Right atrium auricular region (tissue), 2 donors: Measurements from ENCODE around the gene TTC7B. TPM values are rescaled to one million over a fixed set of nuclear protein-coding genes. Genes with fewer than 3 reads are reported as not detected.

Experiments used
- DNase-seq: peaks from one replicate; pipeline ENCODE4 v3.0.0-alpha.2; 2019; ENCODE audit warnings: low spot score
- H3K27ac ChIP-seq, 2 donors: fragments of 200-600 bp; sonication (generic); 1 replicate in 1 of 2; 2 replicates in 1 of 2; pipeline ENCODE4 v1.5.1; 2016 to 2019
- H3K27me3 ChIP-seq, 2 donors: fragments of 200-600 bp; sonication (generic); one replicate each; pipeline versions ENCODE4 v1.5.1 to v1.6.0; 2017 to 2019
- H3K36me3 ChIP-seq: fragments of 200-600 bp; sonication (generic); one replicate; pipeline ENCODE4 v1.5.1; 2016
- H3K4me1 ChIP-seq, 2 donors: fragments of 200-600 bp; sonication (generic); one replicate each; pipeline versions ENCODE4 v1.5.1 to v1.6.0; 2017 to 2019
- H3K4me3 ChIP-seq, 2 donors: fragments of 200-600 bp; sonication (generic); 1 replicate in 1 of 2; 2 replicates in 1 of 2; pipeline ENCODE4 v1.5.1; 2017 to 2019; ENCODE audit warnings: mild to moderate bottlenecking in 1 of 2, moderate library complexity in 1 of 2
- H3K9me3 ChIP-seq, 2 donors: fragments of 200-600 bp; sonication (generic); one replicate each; pipeline ENCODE4 v1.5.1; 2019
- CTCF ChIP-seq, 2 donors: fragments of 200-600 bp; sonication (generic); IDR thresholded peaks; one replicate each; pipeline ENCODE4 v1.5.1; 2019; ENCODE audit warnings: antibody characterized with exemption in 2 of 2
- total RNA-seq, 2 donors: library from RNA; depleted of rRNA; stranded (reverse); fragments of >200 nt; gene quantifications; one replicate each; pipeline ENCODE4 v1.1.0, GENCODE V29; 2016

TTC7B gene
- total RNA-seq, 2 donors from 2014 or later: 45.5 to 57.3 TPM

DNA sequence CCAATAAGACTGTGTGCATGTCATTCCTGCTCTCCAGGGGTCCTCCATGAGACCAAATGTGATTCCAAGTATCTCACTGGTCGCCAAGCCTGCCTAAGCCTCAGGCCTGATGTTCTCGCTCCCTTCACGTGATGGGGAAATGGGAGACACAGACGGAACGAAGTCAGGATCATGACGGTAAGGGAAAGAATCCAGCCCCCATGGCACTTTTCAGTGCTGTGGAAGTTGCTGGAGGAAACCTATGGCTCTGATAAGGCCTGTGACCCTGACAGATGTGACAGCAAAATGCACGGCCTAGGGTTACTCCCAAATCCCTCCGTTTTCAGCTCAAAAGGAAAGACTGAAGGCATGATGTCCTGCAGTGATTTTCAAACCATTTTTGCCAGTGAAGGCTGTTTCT, 234.5 kb downstream of the TTC7B start:
- H3K27me3 ChIP-seq: no peaks in the 10 kb centered on the region

DNA sequence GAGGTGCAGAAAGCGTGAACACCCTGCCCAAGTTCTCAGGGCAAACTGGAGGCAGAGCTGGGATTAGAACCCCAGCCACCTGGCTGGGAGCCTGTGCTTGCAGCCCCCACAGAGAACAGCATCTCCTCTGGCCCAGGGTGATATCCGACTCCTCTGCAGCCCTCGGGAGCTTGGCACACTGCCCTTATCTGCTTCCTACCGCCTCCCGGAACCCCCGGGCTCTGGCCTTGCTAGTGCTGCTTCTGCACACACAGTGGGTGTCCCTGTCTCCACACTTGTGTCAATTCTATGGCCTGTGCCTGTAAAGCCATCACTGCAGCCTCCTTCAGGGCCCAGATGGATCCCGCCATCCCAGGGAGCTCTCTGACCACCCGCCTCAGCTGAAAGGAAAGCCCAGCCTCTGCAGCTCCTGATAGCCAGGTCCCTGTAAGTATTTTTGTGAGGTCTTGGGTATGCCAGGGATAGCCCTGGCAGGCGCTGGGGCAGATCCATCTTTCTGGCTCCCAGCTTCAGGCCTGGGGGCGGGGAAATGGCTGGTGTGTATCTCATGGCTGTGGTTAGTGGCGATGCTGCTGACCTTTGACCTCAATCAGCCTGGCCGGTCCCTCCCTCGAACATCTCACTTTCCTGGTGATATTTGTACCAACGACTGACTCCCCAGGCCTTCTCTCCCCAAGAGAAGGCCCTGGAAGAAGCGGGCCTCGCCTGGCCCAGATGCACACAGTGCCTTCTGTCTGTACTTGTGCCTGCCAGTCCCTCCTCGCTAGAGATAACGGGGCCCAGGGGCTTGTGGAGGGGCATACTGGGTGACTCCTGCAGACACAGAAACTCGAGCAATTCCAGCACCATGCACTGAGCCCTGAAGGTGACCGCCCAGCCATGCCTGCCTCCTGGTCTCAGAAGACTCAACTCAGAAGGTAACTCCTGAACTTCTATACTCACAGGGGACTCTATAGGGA, 235.6 kb downstream of the TTC7B start:
- DNase-seq: no peak
- no peaks in the 10 kb centered on the region for H3K27me3 ChIP-seq
- no peaks in the 10 kb centered on the region for H3K9me3 ChIP-seq
- H3K4me3 ChIP-seq: no peak overlapping the region
- no peaks in the 10 kb centered on the region for H3K36me3 ChIP-seq
- no peak for TF ChIP-seq CTCF (IDR thresholded peaks at IDR 0.05)
- H3K27ac ChIP-seq: peak overlapping the region in 1 of 2 donors; percentile 32
- H3K4me1 ChIP-seq: peaks cover 0 to 41% of the 10 kb centered on the region in 2 donors

More for the DNA sequence above, 234.5 kb downstream of the TTC7B start:
- peaks cover 0 to 40% of the 10 kb centered on the region in 2 donors for H3K4me1 ChIP-seq
- no peaks in the 10 kb centered on the region for H3K9me3 ChIP-seq
- H3K27ac ChIP-seq: no peak overlapping the region
- DNase-seq: no peak
- no peaks in the 10 kb centered on the region for H3K36me3 ChIP-seq
- TF ChIP-seq CTCF (IDR thresholded peaks at IDR 0.05): no peak
- H3K4me3 ChIP-seq: no peak overlapping the region

DNA sequence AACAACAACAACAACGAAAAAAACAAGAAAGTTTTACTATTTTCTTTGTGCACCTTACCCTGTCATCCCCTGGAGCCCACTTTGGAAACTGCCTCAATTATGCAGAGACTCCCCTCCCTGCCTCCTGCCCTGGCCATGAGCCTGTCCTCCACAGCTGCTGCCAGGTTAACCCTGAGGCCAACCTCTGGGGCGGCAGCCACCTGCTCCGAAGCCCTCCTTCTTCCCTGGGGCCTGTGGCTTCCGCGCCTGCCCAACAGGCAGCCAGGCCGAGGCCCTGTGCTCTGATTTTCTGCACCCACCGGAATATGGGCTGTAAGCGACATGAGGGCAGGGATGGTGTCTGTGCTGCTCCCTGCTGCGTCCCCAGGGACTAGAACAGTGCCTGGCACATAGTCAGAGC, 236.4 kb downstream of the TTC7B start:
- H3K9me3 ChIP-seq: no peaks in the 10 kb centered on the region
- no peaks in the 10 kb centered on the region for H3K36me3 ChIP-seq
- peaks cover 0 to 49% of the 10 kb centered on the region in 2 donors for H3K4me1 ChIP-seq
- H3K27me3 ChIP-seq: no peaks in the 10 kb centered on the region
- H3K27ac ChIP-seq: peak overlapping the region in 1 of 2 donors; percentile 22
- no peak for DNase-seq
- no peak for TF ChIP-seq CTCF (IDR thresholded peaks at IDR 0.05)
- no peak overlapping the region for H3K4me3 ChIP-seq

- Histone ChIP-seq H3K9me3 (no peaks in the 10 kb centered on the region), H3K27ac (peak overlapping the region; percentile 72 to 79), H3K4me3 (no peak overlapping the region), H3K27me3 (no peaks in the 10 kb centered on the region), H3K4me1 (peaks cover 2 to 53% of the 10 kb centered on the region in 2 donors), H3K36me3 (no peaks in the 10 kb centered on the region)
- TF ChIP-seq CTCF (IDR thresholded peaks at IDR 0.05): no peak
- DNase-seq: no peak
Measured at GRCh38 chr14:90579088-90579487, 237.1 kb downstream of the TTC7B start.

GRCh38 chr14:90578283-90578985, 237.8 kb downstream of the TTC7B start:
- peaks cover 2 to 50% of the 10 kb centered on the region in 2 donors for H3K4me1 ChIP-seq
- no peaks in the 10 kb centered on the region for H3K27me3 ChIP-seq
- H3K4me3 ChIP-seq: no peak overlapping the region
- DNase-seq: no peak
- H3K36me3 ChIP-seq: no peaks in the 10 kb centered on the region
- no peak for TF ChIP-seq CTCF (IDR thresholded peaks at IDR 0.05)
- H3K9me3 ChIP-seq: no peaks in the 10 kb centered on the region
- peak overlapping the region; percentile 72 to 79 for H3K27ac ChIP-seq
